H9 (cell line): ENCODE results near the gene GALNT7. TPM values are rescaled to one million over a fixed set of nuclear protein-coding genes. Genes with fewer than 3 reads are reported as not detected.

ENCODE experiments used
- DNase-seq: peaks from one replicate; pipeline ENCODE4 v3.0.0-alpha.2; 2017
- H2AFZ ChIP-seq: one replicate; pipeline ENCODE4 v1.6.1; 2013; ENCODE audit warnings: mild to moderate bottlenecking, low read length, control low read depth, moderate library complexity
- H2AK5ac ChIP-seq: 2 replicates; pipeline ENCODE4 v1.6.1; 2013; ENCODE audit warnings: low read length, control low read depth, mixed read lengths; ENCODE audit not compliant: insufficient read length
- H2BK120ac ChIP-seq: one replicate; pipeline ENCODE4 v1.6.1; 2013; ENCODE audit warnings: low read depth, mild to moderate bottlenecking, low read length, control low read depth, inconsistent platforms; ENCODE audit not compliant: poor library complexity, severe bottlenecking
- H2BK12ac ChIP-seq: 2 replicates; pipeline ENCODE4 v1.6.1; 2013; ENCODE audit warnings: low read length, control low read depth, mixed read lengths, low read depth; ENCODE audit not compliant: insufficient read length
- H2BK15ac ChIP-seq: 2 replicates; pipeline ENCODE4 v1.6.1; 2013; ENCODE audit warnings: low read depth, low read length, control low read depth
- H2BK20ac ChIP-seq: one replicate; pipeline ENCODE4 v1.6.1; 2013; ENCODE audit warnings: low read depth, mild to moderate bottlenecking, low read length, control low read depth, inconsistent platforms; ENCODE audit not compliant: poor library complexity, severe bottlenecking
- H2BK5ac ChIP-seq: 2 replicates; pipeline ENCODE4 v1.6.1; 2013; ENCODE audit warnings: low read length, control low read depth, mixed read lengths; ENCODE audit not compliant: insufficient read length
- H3K14ac ChIP-seq: 2 replicates; pipeline ENCODE4 v1.6.1; 2013; ENCODE audit warnings: low read length, control low read depth; ENCODE audit not compliant: insufficient read depth
- H3K18ac ChIP-seq: 2 replicates; pipeline ENCODE4 v1.6.1; 2013; ENCODE audit warnings: low read depth, mild to moderate bottlenecking, mixed read lengths, low read length, control low read depth; ENCODE audit not compliant: insufficient read length
- H3K23ac ChIP-seq: 2 replicates; pipeline ENCODE4 v1.6.1; 2013; ENCODE audit warnings: low read length, control low read depth, mixed read lengths, low read depth; ENCODE audit not compliant: insufficient read length
- H3K23me2 ChIP-seq: 2 replicates; pipeline ENCODE4 v1.6.1; 2013; ENCODE audit warnings: low read depth, mild to moderate bottlenecking, mixed read lengths, low read length, control low read depth; ENCODE audit not compliant: insufficient read length, poor library complexity, severe bottlenecking
- H3K27ac ChIP-seq: 2 replicates; pipeline ENCODE4 v1.5.1; 2013; ENCODE audit warnings: low read length, control low read depth, mixed read lengths, low read depth; ENCODE audit not compliant: insufficient read length
- H3K27me3 ChIP-seq: 2 replicates; pipeline ENCODE4 v1.6.1; 2013; ENCODE audit warnings: low read length, control low read depth, inconsistent platforms; ENCODE audit not compliant: insufficient read depth
- H3K4ac ChIP-seq: 2 replicates; pipeline ENCODE4 v1.6.1; 2013; ENCODE audit warnings: low read depth, mild to moderate bottlenecking, control low read depth, inconsistent platforms, low read length, moderate library complexity
- H3K4me1 ChIP-seq: 2 replicates; pipeline ENCODE4 v1.6.1; 2013; ENCODE audit warnings: low read length, control low read depth, inconsistent platforms; ENCODE audit not compliant: insufficient read depth
- H3K4me2 ChIP-seq: 2 replicates; pipeline ENCODE4 v1.6.1; 2013; ENCODE audit warnings: low read length, control low read depth, mixed read lengths; ENCODE audit not compliant: insufficient read length, insufficient read depth
- H3K56ac ChIP-seq: 2 replicates; pipeline ENCODE4 v1.6.1; 2013; ENCODE audit warnings: low read depth, mild to moderate bottlenecking, mixed read lengths, low read length, control low read depth; ENCODE audit not compliant: insufficient read length
- H3K79me1 ChIP-seq: 2 replicates; pipeline ENCODE4 v1.6.1; 2013; ENCODE audit warnings: low read depth, mild to moderate bottlenecking, moderate library complexity, low read length, control low read depth, inconsistent platforms; ENCODE audit not compliant: insufficient read depth, poor library complexity, severe bottlenecking
- H3K79me2 ChIP-seq: 2 replicates; pipeline ENCODE4 v1.6.1; 2013; ENCODE audit warnings: low read length, control low read depth, inconsistent platforms; ENCODE audit not compliant: insufficient read depth
- H3K9ac ChIP-seq: 2 replicates; pipeline ENCODE4 v1.6.1; 2013; ENCODE audit warnings: low read length, control low read depth, mixed read lengths; ENCODE audit not compliant: insufficient read length; ENCODE audit errors: extremely low read depth
- H3K9me3 ChIP-seq: one replicate; pipeline ENCODE4 v1.6.1; 2013; ENCODE audit warnings: low read depth, low read length, inconsistent platforms; ENCODE audit not compliant: control insufficient read depth
- H3T11ph ChIP-seq: one replicate; pipeline ENCODE4 v1.6.1; 2013; ENCODE audit warnings: mild to moderate bottlenecking, low read length, control low read depth, inconsistent platforms
- H4K20me1 ChIP-seq: one replicate; pipeline ENCODE4 v1.6.1; 2013; ENCODE audit not compliant: control insufficient read depth, insufficient read length, insufficient read depth
- H4K5ac ChIP-seq: 2 replicates; pipeline ENCODE4 v1.6.1; 2013; ENCODE audit warnings: low read depth, mild to moderate bottlenecking, mixed read lengths, low read length, control low read depth; ENCODE audit not compliant: insufficient read length
- H4K8ac ChIP-seq: replicated peaks from 2 replicates; pipeline ENCODE4 v1.6.1; 2013; ENCODE audit warnings: low read length, control low read depth, mixed read lengths, low read depth; ENCODE audit not compliant: insufficient read length
- H4K91ac ChIP-seq: 2 replicates; pipeline ENCODE4 v1.6.1; 2013; ENCODE audit warnings: low read depth, mild to moderate bottlenecking, moderate library complexity, mixed read lengths, low read length, control low read depth; ENCODE audit not compliant: insufficient read length
- H3K27ac Mint-ChIP-seq, 3 experiments: 2 replicates in 2 of 3; 3 replicates in 1 of 3; pipeline ENCODE4 v1.8.0; 2020 to 2021; ENCODE audit warnings: mixed read lengths in 3 of 3, mild to moderate bottlenecking in 1 of 3, moderate library complexity in 1 of 3
- H3K27me3 Mint-ChIP-seq: 2 replicates; pipeline ENCODE4 v1.8.0; 2021; ENCODE audit warnings: low read depth, mild to moderate bottlenecking, moderate library complexity, mixed read lengths
- H3K36me3 Mint-ChIP-seq, 3 experiments: 2 replicates in 2 of 3; 3 replicates in 1 of 3; pipeline ENCODE4 v1.8.0; 2020 to 2021; ENCODE audit warnings: low read depth in 3 of 3, mixed read lengths in 3 of 3; ENCODE audit not compliant: insufficient read depth in 1 of 3
- H3K4me1 Mint-ChIP-seq, 2 experiments: 2 replicates each; pipeline ENCODE4 v1.8.0; 2020; ENCODE audit warnings: mixed read lengths in 2 of 2
- H3K4me3 Mint-ChIP-seq, 2 experiments: 2 replicates in 1 of 2; 3 replicates in 1 of 2; pipeline ENCODE4 v1.8.0; 2020 to 2021; ENCODE audit warnings: mild to moderate bottlenecking in 2 of 2, mixed read lengths in 2 of 2, moderate library complexity in 1 of 2
- H3K9me3 Mint-ChIP-seq, 2 experiments: 2 replicates in 1 of 2; 3 replicates in 1 of 2; pipeline ENCODE4 v1.8.0; 2020; ENCODE audit warnings: mild to moderate bottlenecking in 2 of 2, mixed read lengths in 2 of 2, moderate library complexity in 1 of 2
- WGBS: extraction: QIAGEN DNeasy Blood & Tissue Kit; methylation state at CpG from one replicate; pipeline ENCODE4 v1.1.7; 2013; ENCODE audit warnings: missing lambda C conversion rate, low lambda C conversion rate, mixed read lengths; ENCODE audit not compliant: insufficient read length; ENCODE audit errors: extremely low coverage; 5-methylcytosine and 5-hydroxymethylcytosine counted together
- total RNA-seq: library from RNA; stranded (reverse); gene quantifications from 2 replicates; pipeline ENCODE4 v1.2.1, GENCODE V29; 2021
- TF ChIP-seq, protein P1 (sequence below): fragments of 200-600 bp; sonication (generic); conservative IDR thresholded peaks from 3 replicates; pipeline ENCODE4 v1.8.0; 2021; ENCODE audit warnings: antibody characterized with exemption, mild to moderate bottlenecking

The GALNT7 gene
- total RNA-seq, 1 experiment from 2014 or later = 57.3 TPM

GRCh38 chr4:173281406-173282255 is 113.0 kb downstream of the GALNT7 start:
- Histone ChIP-seq H3K23ac (no peak overlapping the region), H3K4ac (no peak overlapping the region), H3K4me2 (no peak overlapping the region), H3K27ac (no peak overlapping the region), H2BK12ac (no peak overlapping the region), H3K14ac (no peak overlapping the region), H4K8ac (no peak overlapping the region), H2BK120ac (no peak overlapping the region), H4K91ac (no peak overlapping the region), H2BK15ac (no peak overlapping the region), H3K4me1 (no peaks in the 10 kb centered on the region), H3K79me1 (no peaks in the 10 kb centered on the region), H2BK20ac (no peak overlapping the region), H2BK5ac (no peak overlapping the region), H3K56ac (no peak overlapping the region), H3K18ac (no peak overlapping the region), H3T11ph (no peak overlapping the region), H3K9ac (no peak overlapping the region), H4K20me1 (no peaks in the 10 kb centered on the region), H3K23me2 (no peaks in the 10 kb centered on the region), H3K79me2 (no peaks in the 10 kb centered on the region), H2AFZ (no peak overlapping the region), H2AK5ac (no peak overlapping the region), H3K9me3 (peaks cover 17% of the 10 kb centered on the region), H4K5ac (no peak overlapping the region), H3K27me3 (no peaks in the 10 kb centered on the region)
- Mint-ChIP-seq H3K4me3 (no peak overlapping the region), H3K9me3 (peaks cover 15 to 18% of the 10 kb centered on the region in 2 experiments), H3K36me3 (peaks cover 31 to 40% (median 33%) of the 10 kb centered on the region in 3 experiments), H3K27me3 (no peaks in the 10 kb centered on the region), H3K27ac (no peak overlapping the region), H3K4me1 (peaks cover 0 to 5% of the 10 kb centered on the region in 2 experiments; a peak in 1 of 4 replicates)
- WGBS = no CpG with 5 or more reads among the region's 14 CpGs
- no peak for DNase-seq
- TF ChIP-seq, protein P1, sequence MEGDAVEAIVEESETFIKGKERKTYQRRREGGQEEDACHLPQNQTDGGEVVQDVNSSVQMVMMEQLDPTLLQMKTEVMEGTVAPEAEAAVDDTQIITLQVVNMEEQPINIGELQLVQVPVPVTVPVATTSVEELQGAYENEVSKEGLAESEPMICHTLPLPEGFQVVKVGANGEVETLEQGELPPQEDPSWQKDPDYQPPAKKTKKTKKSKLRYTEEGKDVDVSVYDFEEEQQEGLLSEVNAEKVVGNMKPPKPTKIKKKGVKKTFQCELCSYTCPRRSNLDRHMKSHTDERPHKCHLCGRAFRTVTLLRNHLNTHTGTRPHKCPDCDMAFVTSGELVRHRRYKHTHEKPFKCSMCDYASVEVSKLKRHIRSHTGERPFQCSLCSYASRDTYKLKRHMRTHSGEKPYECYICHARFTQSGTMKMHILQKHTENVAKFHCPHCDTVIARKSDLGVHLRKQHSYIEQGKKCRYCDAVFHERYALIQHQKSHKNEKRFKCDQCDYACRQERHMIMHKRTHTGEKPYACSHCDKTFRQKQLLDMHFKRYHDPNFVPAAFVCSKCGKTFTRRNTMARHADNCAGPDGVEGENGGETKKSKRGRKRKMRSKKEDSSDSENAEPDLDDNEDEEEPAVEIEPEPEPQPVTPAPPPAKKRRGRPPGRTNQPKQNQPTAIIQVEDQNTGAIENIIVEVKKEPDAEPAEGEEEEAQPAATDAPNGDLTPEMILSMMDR = no peak
